Measurements from ENCODE around the gene SLC48A1.

- TF ChIP-seq CTCF (IDR thresholded peaks at IDR 0.05; ENCODE audit: low read depth, low read length, missing input control), result no peak
- no peak for TF ChIP-seq REST (IDR thresholded peaks at IDR 0.05)
- TF ChIP-seq MAX (IDR thresholded peaks at IDR 0.05), result no peak
- TF ChIP-seq ATF3 (IDR thresholded peaks at IDR 0.05), result no peak
- no peak for TF ChIP-seq TAF1 (conservative IDR thresholded peaks at IDR 0.05)
These were observed 4.9 kb downstream of the SLC48A1 start for GRCh38 chr12:47777741-47778558.

All from liver (tissue), 3 donors.